GM12874 (cell line): ENCODE measurements around the gene PTMA.
A peak's percentile ranks its signal among the peaks of the same experiment; 100 is the strongest.

Source experiments
- CTCF ChIP-seq: IDR thresholded peaks from 2 replicates; pipeline ENCODE4 v1.5.1; 2011; ENCODE audit warnings: low read depth, mild to moderate bottlenecking, control low read depth, low read length, moderate library complexity; ENCODE audit not compliant: insufficient read depth

The PTMA gene

GRCh38 chr2:231720292-231720986 is 12.1 kb downstream of the PTMA start:
- no peak for TF ChIP-seq CTCF

GRCh38 chr2:231720987-231721966 is 13.0 kb downstream of the PTMA start:
- peak; percentile 36; the same call in 1 of the 2 replicates for TF ChIP-seq CTCF

GRCh38 chr2:231722721-231723307 is 14.5 kb downstream of the PTMA start:
- TF ChIP-seq CTCF: no peak

GRCh38 chr2:231725476-231725875 is 17.2 kb downstream of the PTMA start:
- no peak for TF ChIP-seq CTCF

GRCh38 chr2:231726276-231726675 is 18.0 kb downstream of the PTMA start:
- TF ChIP-seq CTCF: no peak

- TF ChIP-seq CTCF: no peak
Measured at GRCh38 chr2:231727621-231728020, 19.3 kb downstream of the PTMA start.

- no peak for TF ChIP-seq CTCF
Measured at GRCh38 chr2:231732604-231733003, 24.3 kb downstream of the PTMA start.
